Loucy (cell line): ENCODE measurements around the gene ZNF513.
"Not testable (repeated sequence)": the region's sequence is repeated elsewhere in the genome, so short reads cannot be mapped to it uniquely, and the experiment has no call there.

Experiments
- H2AFZ ChIP-seq: fragments of 200-600 bp; sonication (generic); 2 replicates; pipeline ENCODE4 v1.6.0; 2016; ENCODE audit warnings: antibody characterized with exemption, mild to moderate bottlenecking, low read length, moderate library complexity
- H3F3A ChIP-seq: fragments of 200-600 bp; 2 replicates; pipeline ENCODE4 v1.6.0; 2016; ENCODE audit warnings: antibody characterized with exemption, low read depth, mild to moderate bottlenecking
- H3K27me3 ChIP-seq: fragments of 200-600 bp; sonication (generic); 2 replicates; pipeline ENCODE4 v1.6.1; 2014; ENCODE audit warnings: low read length, mild to moderate bottlenecking; ENCODE audit not compliant: insufficient read depth, poor library complexity, severe bottlenecking
- H3K36me3 ChIP-seq: fragments of 200-600 bp; sonication (generic); 2 replicates; pipeline ENCODE4 v1.6.1; 2016; ENCODE audit warnings: low read length; ENCODE audit not compliant: insufficient read depth
- H3K4me1 ChIP-seq: fragments of 200-600 bp; sonication (generic); 2 replicates; pipeline ENCODE4 v1.5.1; 2014; ENCODE audit warnings: low read length, mild to moderate bottlenecking; ENCODE audit not compliant: insufficient read depth, poor library complexity, severe bottlenecking
- H3K4me2 ChIP-seq: fragments of 200-600 bp; sonication (generic); 2 replicates; pipeline ENCODE4 v1.6.0; 2014; ENCODE audit warnings: antibody characterized with exemption, low read length, low read depth, mild to moderate bottlenecking; ENCODE audit not compliant: poor library complexity, severe bottlenecking
- H3K4me3 ChIP-seq: fragments of 200-600 bp; sonication (generic); 2 replicates; pipeline ENCODE4 v1.5.1; 2014; ENCODE audit warnings: low read length, mild to moderate bottlenecking, mixed read lengths; ENCODE audit not compliant: poor library complexity, severe bottlenecking
- H3K79me2 ChIP-seq: fragments of 200-600 bp; sonication (generic); 2 replicates; pipeline ENCODE4 v1.6.1; 2014; ENCODE audit warnings: low read length; ENCODE audit not compliant: insufficient read depth
- H3K9ac ChIP-seq: fragments of 200-600 bp; sonication (generic); 2 replicates; pipeline ENCODE4 v1.6.0; 2014; ENCODE audit warnings: mild to moderate bottlenecking, low read depth, low read length, moderate library complexity; ENCODE audit not compliant: poor library complexity, severe bottlenecking
- H3K9me2 ChIP-seq: fragments of 200-600 bp; sonication (generic); replicated peaks from 2 replicates; pipeline ENCODE4 v1.6.1; 2016; ENCODE audit warnings: low read depth, low read length, mixed read lengths
- H3K9me3 ChIP-seq: fragments of 200-600 bp; sonication (generic); 2 replicates; pipeline ENCODE4 v1.6.1; 2014; ENCODE audit warnings: mild to moderate bottlenecking, antibody characterized with exemption, low read length, low read depth; ENCODE audit not compliant: insufficient read depth
- H4K20me1 ChIP-seq: fragments of 200-600 bp; sonication (generic); 2 replicates; pipeline ENCODE4 v1.6.0; 2014; ENCODE audit warnings: antibody characterized with exemption, low read length, mild to moderate bottlenecking; ENCODE audit not compliant: insufficient read depth, poor library complexity, severe bottlenecking
- CTCF ChIP-seq: fragments of 200-600 bp; sonication (generic); conservative IDR thresholded peaks from 2 replicates; pipeline ENCODE4 v1.5.1; 2014; ENCODE audit warnings: mild to moderate bottlenecking, antibody characterized with exemption, low read length
- EZH2phosphoT487 ChIP-seq: fragments of 200-600 bp; IDR thresholded peaks from 2 replicates; pipeline ENCODE4 v1.6.1; 2018; ENCODE audit warnings: antibody characterized with exemption, mild to moderate bottlenecking, moderate library complexity, borderline replicate concordance

ZNF513 gene

GRCh38 chr2:27427863-27428212 lies 47.3 kb upstream of the ZNF513 start:
- Histone ChIP-seq H3F3A (no peaks in the 10 kb centered on the region), H3K79me2 (peaks cover 39% of the 10 kb centered on the region), H3K9me3 (no peaks in the 10 kb centered on the region), H4K20me1 (peaks cover 35% of the 10 kb centered on the region), H3K4me2 (peak overlapping the region; percentile 94), H3K4me3 (peak overlapping the region; percentile 92), H2AFZ (peak overlapping the region; percentile 96), H3K27me3 (no peaks in the 10 kb centered on the region), H3K9me2 (no peaks in the 10 kb centered on the region), H3K9ac (peak overlapping the region; percentile 85), H3K36me3 (no peaks in the 10 kb centered on the region), H3K4me1 (peaks cover 32% of the 10 kb centered on the region)
- no peak for TF ChIP-seq EZH2phosphoT487
- no peak for TF ChIP-seq CTCF

- H3K9ac ChIP-seq, H3F3A ChIP-seq, H3K4me2 ChIP-seq, H3K36me3 ChIP-seq, H2AFZ ChIP-seq, H3K9me2 ChIP-seq, H3K4me3 ChIP-seq, H3K27me3 ChIP-seq, H3K9me3 ChIP-seq, H4K20me1 ChIP-seq: not testable (repeated sequence)
- peaks cover 14% of the 10 kb centered on the region for H3K4me1 ChIP-seq
- peaks cover 11% of the 10 kb centered on the region for H3K79me2 ChIP-seq
Observed at GRCh38 chr2:27425039-27425438, 44.5 kb upstream of the ZNF513 start.

- Histone ChIP-seq H3K27me3 (no peaks in the 10 kb centered on the region), H3K4me2 (no peak overlapping the region), H3K4me3 (no peak overlapping the region), H3K9me3 (no peaks in the 10 kb centered on the region), H4K20me1 (no peaks in the 10 kb centered on the region), H3K9me2 (no peaks in the 10 kb centered on the region), H3K36me3 (no peaks in the 10 kb centered on the region), H2AFZ (no peak overlapping the region), H3K9ac (no peak overlapping the region), H3K79me2 (no peaks in the 10 kb centered on the region), H3F3A (no peaks in the 10 kb centered on the region), H3K4me1 (peaks cover 5% of the 10 kb centered on the region)
- TF ChIP-seq CTCF (no peak), EZH2phosphoT487 (no peak)
Observed at GRCh38 chr2:27422958-27423357, 42.4 kb upstream of the ZNF513 start.

- H3K36me3 ChIP-seq: no peaks in the 10 kb centered on the region
- no peak overlapping the region for H3K9ac ChIP-seq
- no peak overlapping the region for H3K4me3 ChIP-seq
- H3F3A ChIP-seq: no peaks in the 10 kb centered on the region
- H3K9me3 ChIP-seq: no peaks in the 10 kb centered on the region
- H4K20me1 ChIP-seq: no peaks in the 10 kb centered on the region
- H2AFZ ChIP-seq: no peak overlapping the region
- no peak overlapping the region for H3K4me2 ChIP-seq
- H3K4me1 ChIP-seq: no peaks in the 10 kb centered on the region
- H3K79me2 ChIP-seq: no peaks in the 10 kb centered on the region
- no peaks in the 10 kb centered on the region for H3K27me3 ChIP-seq
- TF ChIP-seq CTCF (no peak), EZH2phosphoT487 (no peak)
- H3K9me2 ChIP-seq: no peaks in the 10 kb centered on the region
Observed at GRCh38 chr2:27421660-27422250, 41.2 kb upstream of the ZNF513 start.
